ENCODE results near the gene MCM8. TPM values are rescaled to one million over a fixed set of nuclear protein-coding genes. Genes with fewer than 3 reads are reported as not detected.

Gene MCM8
- total RNA-seq, 1 experiment from 2014 or later, result 27.0 TPM

DNA sequence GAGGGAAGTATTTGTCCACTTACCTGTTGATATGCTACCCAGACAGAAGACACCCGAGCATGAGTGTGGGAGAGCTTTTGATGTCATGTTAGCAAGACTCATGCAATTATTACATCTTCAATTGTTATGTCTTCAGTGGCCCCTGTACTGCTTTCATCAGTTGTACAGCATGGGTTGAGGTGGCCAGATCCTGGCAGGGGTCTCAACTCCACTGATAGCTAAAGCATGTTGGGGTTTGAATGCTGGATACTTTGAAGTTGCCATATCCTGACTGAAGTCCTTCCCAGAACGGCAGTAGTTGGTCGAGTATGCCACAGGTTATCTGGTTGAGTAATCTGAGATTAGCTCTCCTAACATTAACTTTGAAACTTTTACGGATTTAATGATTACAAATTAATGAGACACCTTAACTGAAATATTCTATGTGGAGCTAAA lies 56.7 kb downstream of the MCM8 start:
- Histone ChIP-seq H3K9me3 (ENCODE audit: low read length) (no peaks in the 10 kb centered on the region), H3K9ac (ENCODE audit: low read length) (peak overlapping the region; percentile 83), H3K4me3 (ENCODE audit: low read length) (peak overlapping the region; percentile 96), H3K4me1 (ENCODE audit: insufficient read depth, low read length) (peaks cover 23% of the 10 kb centered on the region), H4K20me1 (ENCODE audit: low read length) (peaks cover 24% of the 10 kb centered on the region), H3K27ac (ENCODE audit: low read length) (no peak overlapping the region), H3K27me3 (ENCODE audit: low read length) (no peaks in the 10 kb centered on the region), H3K9me2 (replicated peaks; ENCODE audit: low read length) (no peaks in the 10 kb centered on the region), H3F3A (ENCODE audit: low read length, unreplicated experiment) (no peaks in the 10 kb centered on the region), H3K79me2 (ENCODE audit: low read length) (peaks cover 56% of the 10 kb centered on the region), H3K4me2 (ENCODE audit: low read length) (peak overlapping the region; percentile 92), H2AFZ (ENCODE audit: low read length) (no peak overlapping the region), H3K36me3 (ENCODE audit: low read depth, low read length) (peaks cover 19% of the 10 kb centered on the region)
- ChIA-PET CTCF (interaction anchor here (0.7 kb wide), 1 partner anchor 478 kb away, joined by 4 read pairs; no protein-coding TSS in a partner anchor), POLR2A (ENCODE audit: unreplicated experiment) (interaction anchor here (0.8 kb wide), 1 partner anchor 447 kb away, joined by 5 read pairs; no protein-coding TSS in a partner anchor)
- TSS peak; percentile 57 for BruUV-seq (replicated peaks)
- no peak for ATAC-seq
- peak; percentile 34 for DNase-seq
- intact Hi-C loops (cut with micrococcal nuclease), result no loop called here
- TF ChIP-seq EZH2phosphoT487 (IDR thresholded peaks at IDR 0.05; ENCODE audit: borderline replicate concordance, low read length), result no peak
- no peak for TF ChIP-seq CTCF (conservative IDR thresholded peaks at IDR 0.05; ENCODE audit: low read depth, low read length)
- TF ChIP-seq EZH2 (IDR thresholded peaks at IDR 0.05; ENCODE audit: low read length, unreplicated experiment), result no peak

- Histone ChIP-seq H4K20me1 (ENCODE audit: low read length) (peaks cover 24% of the 10 kb centered on the region), H3K9me2 (replicated peaks; ENCODE audit: low read length) (no peaks in the 10 kb centered on the region), H3K4me3 (ENCODE audit: low read length) (peak overlapping the region; percentile 96), H3K9me3 (ENCODE audit: low read length) (no peaks in the 10 kb centered on the region), H3K27me3 (ENCODE audit: low read length) (no peaks in the 10 kb centered on the region), H3F3A (ENCODE audit: low read length, unreplicated experiment) (no peaks in the 10 kb centered on the region), H2AFZ (ENCODE audit: low read length) (no peak overlapping the region), H3K79me2 (ENCODE audit: low read length) (peaks cover 60% of the 10 kb centered on the region), H3K4me1 (ENCODE audit: insufficient read depth, low read length) (peaks cover 23% of the 10 kb centered on the region), H3K9ac (ENCODE audit: low read length) (peak overlapping the region; percentile 83), H3K27ac (ENCODE audit: low read length) (no peak overlapping the region; the same call in 1 of the 2 replicates), H3K4me2 (ENCODE audit: low read length) (peak overlapping the region; percentile 92), H3K36me3 (ENCODE audit: low read depth, low read length) (peaks cover 24% of the 10 kb centered on the region)
- ChIA-PET CTCF (interaction anchor here (0.7 kb wide), 1 partner anchor 478 kb away, joined by 4 read pairs; no protein-coding TSS in a partner anchor), POLR2A (ENCODE audit: unreplicated experiment) (interaction anchor here (0.7 to 0.8 kb wide), 2 partner anchors 12 to 447 kb away, joined by 5 to 11 read pairs; no protein-coding TSS in a partner anchor)
- DNase-seq (peak; percentile 14), ATAC-seq (no peak)
- BruUV-seq (replicated peaks), result no TSS peak
- TF ChIP-seq EZH2 (IDR thresholded peaks at IDR 0.05; ENCODE audit: low read length, unreplicated experiment) (no peak), EZH2phosphoT487 (IDR thresholded peaks at IDR 0.05; ENCODE audit: borderline replicate concordance, low read length) (no peak), CTCF (conservative IDR thresholded peaks at IDR 0.05; ENCODE audit: low read depth, low read length) (no peak)
- intact Hi-C loops (cut with micrococcal nuclease), result loop anchor here (1.0 kb wide), 1 partner anchor 70 kb away; no protein-coding TSS in a partner anchor
Observed at GRCh38 chr20:6007529-6008103, 57.2 kb downstream of the MCM8 start.

DNA sequence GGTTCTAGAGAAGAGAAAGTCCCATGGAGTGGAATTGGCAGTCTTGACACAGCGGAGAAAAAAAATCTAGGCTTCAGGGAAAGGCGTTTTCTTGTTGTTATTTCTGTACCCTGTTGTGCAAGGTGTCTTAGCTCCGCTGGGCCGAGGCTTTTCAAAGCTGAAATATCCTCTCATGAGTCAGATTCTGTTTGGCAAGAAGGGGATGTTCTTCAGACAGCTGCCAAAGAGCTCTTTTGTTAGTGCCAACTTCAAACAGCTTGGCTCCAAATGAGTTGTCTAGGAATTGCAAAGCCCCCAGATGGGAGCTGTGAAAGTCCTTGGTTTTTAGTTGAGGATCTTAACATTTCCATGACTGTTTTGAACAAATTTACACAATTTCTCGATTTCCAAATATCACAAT lies 57.8 kb downstream of the MCM8 start:
- Histone ChIP-seq H3K79me2 (ENCODE audit: low read length) (peaks cover 62% of the 10 kb centered on the region), H3K4me3 (ENCODE audit: low read length) (peak overlapping the region; percentile 96), H3K9me3 (ENCODE audit: low read length) (no peaks in the 10 kb centered on the region), H4K20me1 (ENCODE audit: low read length) (peaks cover 24% of the 10 kb centered on the region), H2AFZ (ENCODE audit: low read length) (no peak overlapping the region), H3F3A (ENCODE audit: low read length, unreplicated experiment) (no peaks in the 10 kb centered on the region), H3K9me2 (replicated peaks; ENCODE audit: low read length) (no peaks in the 10 kb centered on the region), H3K36me3 (ENCODE audit: low read depth, low read length) (peaks cover 26% of the 10 kb centered on the region), H3K27me3 (ENCODE audit: low read length) (no peaks in the 10 kb centered on the region), H3K27ac (ENCODE audit: low read length) (no peak overlapping the region; the same call in 1 of the 2 replicates), H3K4me2 (ENCODE audit: low read length) (peak overlapping the region; percentile 92), H3K9ac (ENCODE audit: low read length) (0 out of 2 replicates have a peak overlapping the region, but pooled peaks have one; percentile 1), H3K4me1 (ENCODE audit: insufficient read depth, low read length) (peaks cover 23% of the 10 kb centered on the region)
- peak; percentile 36 for ATAC-seq
- DNase-seq, result peak; percentile 92
- POLR2A ChIA-PET (ENCODE audit: unreplicated experiment), result interaction anchor here (0.7 kb wide), 1 partner anchor 11 kb away, joined by 11 read pairs; no protein-coding TSS in a partner anchor
- intact Hi-C loops (cut with micrococcal nuclease), result loop anchor here (1.0 kb wide), 1 partner anchor 69 kb away; no protein-coding TSS in a partner anchor
- CTCF ChIA-PET, result no interaction called here
- TF ChIP-seq EZH2 (IDR thresholded peaks at IDR 0.05; ENCODE audit: low read length, unreplicated experiment), result no peak
- TF ChIP-seq CTCF (conservative IDR thresholded peaks at IDR 0.05; ENCODE audit: low read depth, low read length), result no peak
- no peak for TF ChIP-seq EZH2phosphoT487 (IDR thresholded peaks at IDR 0.05; ENCODE audit: borderline replicate concordance, low read length)
- no TSS peak for BruUV-seq (replicated peaks)

Measured in PC-3 (cell line).